Pancreas (tissue), 10 donors: ENCODE measurements around the gene LYPD6B. TPM values are rescaled to one million over a fixed set of nuclear protein-coding genes. Genes with fewer than 3 reads are reported as not detected.

Experiments
- ATAC-seq, 4 donors: fragments of 200-7000 bp; cut with Tn5 transposase; one replicate each; pipeline versions ENCODE4 v1.8.0 to v1.9.1; 2020; ENCODE audit warnings: mild to moderate bottlenecking in 4 of 4, moderate library complexity in 4 of 4
- DNase-seq, 6 donors: peaks; one replicate each; pipeline ENCODE4 v3.0.0-alpha.2; 2020
- FAIRE-seq: peaks from 2 replicates; lab custom pipeline; 2012; peaks lifted over from hg19 to GRCh38; lab: Jason Lieb, UNC
- H3K27ac ChIP-seq, 4 donors: fragments of 200-600 bp; sonication (generic); 1 replicate in 3 of 4; 2 replicates in 1 of 4; pipeline versions ENCODE4 v1.5.0 to v1.8.0; 2020
- H3K27me3 ChIP-seq, 4 donors: fragments of 200-600 bp; one replicate each; pipeline ENCODE4 v1.8.0; 2021
- H3K36me3 ChIP-seq, 3 donors: fragments of 200-600 bp; sonication (generic) in 1 of 3; one replicate each; pipeline versions ENCODE4 v1.5.0 to v1.8.0; 2020 to 2021
- H3K4me1 ChIP-seq, 3 donors: fragments of 200-600 bp; one replicate each; pipeline ENCODE4 v1.8.0; 2021
- H3K4me3 ChIP-seq, 4 donors: fragments of 200-600 bp; sonication (generic) in 2 of 4; one replicate each; pipeline versions ENCODE4 v1.5.0 to v1.8.0; 2020 to 2021
- H3K9me3 ChIP-seq, 4 donors: fragments of 200-600 bp; one replicate each; pipeline ENCODE4 v1.8.0; 2021
- whole genome bisulfite sequencing, 2 donors: extraction: QIAGEN DNeasy Blood & Tissue Kit; methylation state at CpG; one replicate each; pipeline ENCODE4 v1.1.7; 2013; 5-methylcytosine and 5-hydroxymethylcytosine counted together
- intact Hi-C, 3 donors: fragments of 100-400 bp; cut with DNase I; formaldehyde crosslinking; loops; one replicate each; pipeline versions ENCODE4 v1.11.1 to v1.14.2; 2022
- polyA plus RNA-seq, 2 donors: library from polyadenylated mRNA; stranded (reverse); fragments of 200-250 nt; gene quantifications; one replicate each; pipeline ENCODE4 v1.2.3, GENCODE V29; 2013
- total RNA-seq, 6 donors: library from RNA; stranded (reverse); fragmentation: NEBNext Ultra II Directional in 4 of 6; extraction: Animal tissue kit (Norgen Biotek cat#: 25700) in 4 of 6; gene quantifications; one replicate each; pipeline versions ENCODE4 v1.2.1 to v1.2.4, GENCODE V29; 2021 to 2023
- TF ChIP-seq, protein P1 (sequence below), 4 donors: fragments of 200-600 bp; sonication (generic) in 3 of 4; IDR thresholded peaks; one replicate each; pipeline versions ENCODE4 v1.5.0 to v1.8.0; 2021; ENCODE audit warnings: antibody characterized with exemption in 4 of 4
- donor health status: healthy with polysubstance abuse.
- donor health status: DM: no; HTN: no; CAD: no; lungs with moderate emphysema.
- donor health status: DM: no; HTN: no; CAD: no.
- donor health status: control.
- donor health status: control.
- donor health status: Bipolar disorder and iron deficiency.
- donor health status: DM: yes; HTN: yes; CAD: no.
- donor health status: DM: no; HTN: no; CAD: no.
- donor health status: DM: no; HTN: no; CAD: no.
- donor health status: DM: yes; HTN: yes; CAD: no.

The LYPD6B gene
- total and polyA plus RNA-seq, 8 donors = 3.0 to 8.1 (median 4.6) TPM

GRCh38 chr2:148999451-148999921 lies 39.0 kb upstream of the LYPD6B start:
- WGBS, 2 donors = 39 to 45% methylated on average over 7 of the region's 7 CpGs
- no peak for FAIRE-seq
- Histone ChIP-seq H3K27me3 (no peaks in the 10 kb centered on the region), H3K4me3 (no peak overlapping the region), H3K36me3 (no peaks in the 10 kb centered on the region), H3K27ac (no peak overlapping the region), H3K9me3 (no peaks in the 10 kb centered on the region), H3K4me1 (no peaks in the 10 kb centered on the region)
- no peak for DNase-seq
- intact Hi-C loops = loop anchor here in 1 of 3 donors (10.0 kb wide), 1 partner anchor 1065 kb away; no protein-coding TSS in a partner anchor
- ATAC-seq = no peak
- TF ChIP-seq, protein P1, sequence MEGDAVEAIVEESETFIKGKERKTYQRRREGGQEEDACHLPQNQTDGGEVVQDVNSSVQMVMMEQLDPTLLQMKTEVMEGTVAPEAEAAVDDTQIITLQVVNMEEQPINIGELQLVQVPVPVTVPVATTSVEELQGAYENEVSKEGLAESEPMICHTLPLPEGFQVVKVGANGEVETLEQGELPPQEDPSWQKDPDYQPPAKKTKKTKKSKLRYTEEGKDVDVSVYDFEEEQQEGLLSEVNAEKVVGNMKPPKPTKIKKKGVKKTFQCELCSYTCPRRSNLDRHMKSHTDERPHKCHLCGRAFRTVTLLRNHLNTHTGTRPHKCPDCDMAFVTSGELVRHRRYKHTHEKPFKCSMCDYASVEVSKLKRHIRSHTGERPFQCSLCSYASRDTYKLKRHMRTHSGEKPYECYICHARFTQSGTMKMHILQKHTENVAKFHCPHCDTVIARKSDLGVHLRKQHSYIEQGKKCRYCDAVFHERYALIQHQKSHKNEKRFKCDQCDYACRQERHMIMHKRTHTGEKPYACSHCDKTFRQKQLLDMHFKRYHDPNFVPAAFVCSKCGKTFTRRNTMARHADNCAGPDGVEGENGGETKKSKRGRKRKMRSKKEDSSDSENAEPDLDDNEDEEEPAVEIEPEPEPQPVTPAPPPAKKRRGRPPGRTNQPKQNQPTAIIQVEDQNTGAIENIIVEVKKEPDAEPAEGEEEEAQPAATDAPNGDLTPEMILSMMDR (IDR thresholded peaks at IDR 0.05) = no peak

- FAIRE-seq (no peak), ATAC-seq (no peak), DNase-seq (no peak)
- H3K4me1 ChIP-seq = no peaks in the 10 kb centered on the region
- no peak overlapping the region for H3K4me3 ChIP-seq
- H3K27me3 ChIP-seq = no peaks in the 10 kb centered on the region
- intact Hi-C loops = no loop called here
- TF ChIP-seq, protein P1 (IDR thresholded peaks at IDR 0.05) = no peak
- 63 to 69% methylated on average over 6 of the region's 6 CpGs for WGBS, 2 donors
- no peaks in the 10 kb centered on the region for H3K9me3 ChIP-seq
- no peaks in the 10 kb centered on the region for H3K36me3 ChIP-seq
- H3K27ac ChIP-seq = no peak overlapping the region
These were observed 38.2 kb upstream of the LYPD6B start for GRCh38 chr2:149000158-149000938.

DNA sequence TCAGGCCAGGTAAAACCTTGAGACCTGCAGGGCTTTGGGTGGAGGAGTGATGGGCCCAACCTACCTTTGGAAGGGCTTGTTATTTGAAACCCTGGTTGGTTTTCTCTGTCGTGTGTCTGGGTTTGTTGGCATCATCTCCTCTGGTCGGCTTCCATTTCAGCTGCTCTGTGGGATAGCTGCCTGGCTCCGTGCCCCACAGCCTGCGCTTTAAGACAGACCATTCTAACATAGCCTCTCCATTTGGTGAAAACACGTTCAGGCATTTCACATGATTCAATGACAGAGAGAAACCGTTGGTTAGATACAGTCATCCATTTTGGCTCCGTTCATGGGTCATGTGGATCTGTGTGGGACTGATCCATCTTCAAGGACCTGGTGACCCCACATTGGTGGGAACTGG lies 37.0 kb upstream of the LYPD6B start:
- FAIRE-seq (no peak), DNase-seq (no peak), ATAC-seq (no peak)
- intact Hi-C loops = no loop called here
- Histone ChIP-seq H3K4me1 (no peaks in the 10 kb centered on the region), H3K9me3 (no peaks in the 10 kb centered on the region), H3K36me3 (no peaks in the 10 kb centered on the region), H3K4me3 (no peak overlapping the region), H3K27ac (no peak overlapping the region), H3K27me3 (no peaks in the 10 kb centered on the region)
- WGBS, 2 donors = 81 to 83% methylated on average over 7 of the region's 7 CpGs
- TF ChIP-seq, protein P1 (IDR thresholded peaks at IDR 0.05) = no peak

DNA sequence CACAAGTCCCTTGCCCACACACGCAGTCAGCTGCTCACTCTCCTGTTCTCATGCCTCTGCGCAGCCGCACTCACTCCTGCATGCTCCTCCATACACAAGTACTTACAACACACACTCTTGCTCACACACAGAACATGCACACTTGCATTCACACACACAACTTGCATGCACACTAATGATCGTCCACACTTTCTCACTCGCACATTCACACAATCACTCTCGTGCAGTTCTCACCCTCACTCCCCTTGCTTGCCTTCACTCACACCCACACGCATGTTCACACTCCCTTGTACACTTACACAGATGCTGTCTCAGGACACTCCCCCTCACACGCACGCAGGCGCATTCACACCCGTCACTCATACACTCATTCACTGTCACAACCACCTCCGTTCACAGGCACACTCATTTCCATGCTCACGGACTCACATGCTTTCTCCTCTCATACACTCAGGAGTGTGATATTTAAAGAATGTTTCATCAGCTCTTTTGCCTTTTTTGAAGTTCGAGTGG lies 36.1 kb upstream of the LYPD6B start:
- H3K27me3 ChIP-seq = no peaks in the 10 kb centered on the region
- ATAC-seq (no peak), FAIRE-seq (no peak), DNase-seq (no peak)
- H3K4me1 ChIP-seq = no peaks in the 10 kb centered on the region
- H3K27ac ChIP-seq = no peak overlapping the region
- 87 to 95% methylated on average over 14 of the region's 14 CpGs for WGBS, 2 donors
- TF ChIP-seq, protein P1 (IDR thresholded peaks at IDR 0.05) = no peak
- no peaks in the 10 kb centered on the region for H3K36me3 ChIP-seq
- no peak overlapping the region for H3K4me3 ChIP-seq
- intact Hi-C loops = no loop called here
- no peaks in the 10 kb centered on the region for H3K9me3 ChIP-seq
